Keratinocyte (primary cell): ENCODE data around the gene KRTAP4-16. TPM values are rescaled to one million over a fixed set of nuclear protein-coding genes. Genes with fewer than 3 reads are reported as not detected.
"Not testable (repeated sequence)": the region's sequence is repeated elsewhere in the genome, so short reads cannot be mapped to it uniquely, and the experiment has no call there.

Source experiments
- DNase-seq: peaks from one replicate; pipeline ENCODE4 v3.0.0-alpha.2; 2011; ENCODE audit warnings: low read depth, missing footprints, low spot score
- FAIRE-seq: peaks from 2 replicates; lab custom pipeline; 2011; peaks lifted over from hg19 to GRCh38; lab: Jason Lieb, UNC
- H2AFZ ChIP-seq: 2 replicates; pipeline ENCODE4 v1.6.0; 2012; ENCODE audit warnings: low read length, control low read depth, inconsistent platforms; ENCODE audit not compliant: control insufficient read depth
- H3K27ac ChIP-seq: 2 replicates; pipeline ENCODE4 v1.5.1; 2011; ENCODE audit warnings: low read length; ENCODE audit not compliant: control insufficient read depth, insufficient read depth
- H3K27me3 ChIP-seq: 3 replicates; pipeline ENCODE4 v1.6.0; 2011; ENCODE audit warnings: low read length; ENCODE audit not compliant: control insufficient read depth, insufficient read depth; ENCODE audit errors: extremely low read depth
- H3K36me3 ChIP-seq, 2 experiments: 2 replicates in 1 of 2; 3 replicates in 1 of 2; pipeline ENCODE4 v1.5.1; 2011; ENCODE audit warnings: low read length in 2 of 2, mild to moderate bottlenecking in 1 of 2; ENCODE audit not compliant: control insufficient read depth in 2 of 2, insufficient read depth in 2 of 2; ENCODE audit errors: extremely low read depth in 1 of 2
- H3K4me1 ChIP-seq: 3 replicates; pipeline ENCODE4 v1.5.1; 2011; ENCODE audit warnings: low read length; ENCODE audit not compliant: control insufficient read depth, insufficient read depth; ENCODE audit errors: extremely low read depth
- H3K4me2 ChIP-seq: 3 replicates; pipeline ENCODE4 v1.6.0; 2011; ENCODE audit warnings: low read depth, low read length; ENCODE audit not compliant: control insufficient read depth, insufficient read depth; ENCODE audit errors: extremely low read depth
- H3K4me3 ChIP-seq, 3 experiments: fragments of 200-600 bp in 1 of 3; sonication (generic) in 1 of 3; 2 replicates in 2 of 3; 3 replicates in 1 of 3; pipeline ENCODE4 v1.5.1; 2011 to 2016; ENCODE audit warnings: low read length in 3 of 3, mild to moderate bottlenecking in 3 of 3, control low read depth in 2 of 3, inconsistent platforms in 1 of 3, low read depth in 1 of 3, mixed read lengths in 1 of 3, mixed run types in 1 of 3, moderate library complexity in 1 of 3; ENCODE audit not compliant: control insufficient read depth in 2 of 3, insufficient read depth in 2 of 3; ENCODE audit errors: extremely low read depth in 1 of 3
- H3K79me2 ChIP-seq: 2 replicates; pipeline ENCODE4 v1.6.0; 2012; ENCODE audit warnings: low read length; ENCODE audit not compliant: control insufficient read depth, insufficient read depth
- H3K9ac ChIP-seq: 3 replicates; pipeline ENCODE4 v1.6.0; 2011; ENCODE audit warnings: low read length; ENCODE audit not compliant: control insufficient read depth, insufficient read depth; ENCODE audit errors: extremely low read depth
- H3K9me1 ChIP-seq: 3 replicates; pipeline ENCODE4 v1.6.0; 2011; ENCODE audit warnings: low read length; ENCODE audit not compliant: control insufficient read depth, insufficient read depth; ENCODE audit errors: extremely low read depth
- H3K9me3 ChIP-seq: 2 replicates; pipeline ENCODE4 v1.5.1; 2012; ENCODE audit warnings: low read depth, low read length; ENCODE audit not compliant: control insufficient read depth
- H4K20me1 ChIP-seq: 3 replicates; pipeline ENCODE4 v1.6.0; 2011; ENCODE audit warnings: low read length; ENCODE audit not compliant: control insufficient read depth, insufficient read depth; ENCODE audit errors: extremely low read depth
- EZH2 ChIP-seq: IDR thresholded peaks from one replicate; pipeline ENCODE4 v1.6.1; 2012; ENCODE audit warnings: inconsistent platforms, mild to moderate bottlenecking, low read length, moderate library complexity
- dilution Hi-C: fragments of 300-500 bp; cut with MboI; formaldehyde crosslinking; loops from one replicate; pipeline ENCODE4 v1.7.0; 2020; ENCODE audit warnings: low sequenced_read_pairs; ENCODE audit not compliant: extremely low pct_ligation_motif_present
- polyA plus RNA-seq, 5 experiments: library from polyadenylated mRNA; depleted of rRNA in 3 of 5; stranded (reverse) in 3 of 5; stranded (forward) in 1 of 5; unstranded in 1 of 5; fragments of >200 nt; gene quantifications; 1 replicate in 1 of 5; 2 replicates in 3 of 5; 3 replicates in 1 of 5; pipeline versions ENCODE4 v1.2.1 to v1.2.3, GENCODE V29; 2011 to 2012; ENCODE audit warnings: missing spikeins in 2 of 5, low read depth in 1 of 5, low replicate concordance in 1 of 5
- TF ChIP-seq, protein P1 (sequence below), 3 experiments: IDR thresholded peaks in 1 of 3; conservative IDR thresholded peaks in 1 of 3; optimal IDR thresholded peaks in 1 of 3; 2 replicates in 2 of 3; 3 replicates in 1 of 3; pipeline versions ENCODE3 to v1.5.1; 2011; ENCODE audit warnings: low read length in 3 of 3, mild to moderate bottlenecking in 3 of 3, moderate library complexity in 2 of 3, control low read depth in 1 of 3, inconsistent platforms in 1 of 3; ENCODE audit not compliant: insufficient read depth in 2 of 3; ENCODE audit errors: extremely low read depth in 1 of 3

The KRTAP4-16 gene
- polyA plus RNA-seq, 1 donor (not counting 4 experiments of a cell fraction or from before 2014, with no cell fraction given), result not detected

GRCh38 chr17:41060052-41060604 lies 41.9 kb downstream of the KRTAP4-16 start, which contains the start of gene KRTAP2-3:
TSS of gene KRTAP2-3 (minus strand) at chr17:41060114. CDS start at chr17:41060050, 64 bp downstream.
- TF ChIP-seq, protein P1, sequence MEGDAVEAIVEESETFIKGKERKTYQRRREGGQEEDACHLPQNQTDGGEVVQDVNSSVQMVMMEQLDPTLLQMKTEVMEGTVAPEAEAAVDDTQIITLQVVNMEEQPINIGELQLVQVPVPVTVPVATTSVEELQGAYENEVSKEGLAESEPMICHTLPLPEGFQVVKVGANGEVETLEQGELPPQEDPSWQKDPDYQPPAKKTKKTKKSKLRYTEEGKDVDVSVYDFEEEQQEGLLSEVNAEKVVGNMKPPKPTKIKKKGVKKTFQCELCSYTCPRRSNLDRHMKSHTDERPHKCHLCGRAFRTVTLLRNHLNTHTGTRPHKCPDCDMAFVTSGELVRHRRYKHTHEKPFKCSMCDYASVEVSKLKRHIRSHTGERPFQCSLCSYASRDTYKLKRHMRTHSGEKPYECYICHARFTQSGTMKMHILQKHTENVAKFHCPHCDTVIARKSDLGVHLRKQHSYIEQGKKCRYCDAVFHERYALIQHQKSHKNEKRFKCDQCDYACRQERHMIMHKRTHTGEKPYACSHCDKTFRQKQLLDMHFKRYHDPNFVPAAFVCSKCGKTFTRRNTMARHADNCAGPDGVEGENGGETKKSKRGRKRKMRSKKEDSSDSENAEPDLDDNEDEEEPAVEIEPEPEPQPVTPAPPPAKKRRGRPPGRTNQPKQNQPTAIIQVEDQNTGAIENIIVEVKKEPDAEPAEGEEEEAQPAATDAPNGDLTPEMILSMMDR (optimal IDR thresholded peaks at IDR 0.05 in 1 of 3, IDR thresholded peaks at IDR 0.05 in 1 of 3, conservative IDR thresholded peaks at IDR 0.05 in 1 of 3; ENCODE audit: extremely low read depth in 1 of 3, insufficient read depth in 2 of 3, low read length in 3 of 3), result no peak
- no peak for TF ChIP-seq EZH2
- H3K9me3 ChIP-seq, result no peaks in the 10 kb centered on the region
- H4K20me1 ChIP-seq, result no peaks in the 10 kb centered on the region
- no peak within 1 kb of the TSS for H3K4me3 ChIP-seq
- dilution Hi-C loops, result no loop called here
- H2AFZ ChIP-seq, result no peak within 1 kb of the TSS
- peak within 1 kb of the TSS; percentile 29 for H3K4me2 ChIP-seq
- no peaks in the 10 kb centered on the region for H3K79me2 ChIP-seq
- H3K36me3 ChIP-seq, result no peaks in the 10 kb centered on the region
- DNase-seq (peak; percentile 94), FAIRE-seq (peak; percentile 98)
- H3K27ac ChIP-seq, result peak within 1 kb of the TSS; percentile 51
- H3K27me3 ChIP-seq, result no peaks in the 10 kb centered on the region
- H3K4me1 ChIP-seq, result peaks cover 32% of the 10 kb centered on the region
- H3K9me1 ChIP-seq, result no peaks in the 10 kb centered on the region
- no peak within 1 kb of the TSS for H3K9ac ChIP-seq

DNA sequence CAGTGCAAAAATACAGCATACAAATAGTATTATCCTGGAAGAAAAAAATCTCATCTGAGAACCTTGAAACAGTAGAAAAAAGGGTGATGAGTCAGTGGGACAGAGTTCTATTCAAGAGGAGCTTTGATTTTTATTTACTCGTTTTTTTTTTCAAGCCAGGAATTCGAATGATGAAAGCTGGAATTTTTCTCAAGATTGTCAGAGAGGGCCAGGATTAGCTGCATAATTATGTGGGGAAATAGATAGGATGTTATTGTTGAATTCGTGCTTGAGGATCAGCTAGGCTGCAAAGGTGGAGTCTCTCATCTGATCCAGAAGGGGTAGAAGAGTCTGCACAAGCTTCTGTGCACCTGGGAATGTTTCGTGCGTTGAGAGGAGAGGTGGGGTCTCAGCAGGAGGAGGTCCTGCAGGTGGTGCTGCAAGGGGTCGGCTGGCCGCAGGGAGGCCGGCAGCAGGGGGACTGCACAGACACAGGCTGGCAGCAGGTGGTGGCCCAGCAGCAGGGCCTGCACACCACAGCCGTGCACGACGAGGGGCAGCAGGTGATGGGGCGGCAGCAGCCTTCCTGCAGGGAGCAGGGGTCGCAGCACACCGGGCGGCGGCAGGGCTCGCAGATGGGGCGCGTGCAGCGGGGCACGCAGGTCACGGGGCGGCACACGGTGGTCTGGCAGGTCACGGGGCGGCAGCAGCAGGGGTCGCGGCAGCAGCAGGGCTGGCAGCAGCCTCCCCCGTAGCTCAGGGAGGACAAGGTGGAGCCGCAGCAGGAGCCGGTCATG lies 42.5 kb downstream of the KRTAP4-16 start:
- H3K9me3 ChIP-seq, H3K79me2 ChIP-seq, H3K4me3 ChIP-seq, H3K9me1 ChIP-seq, H2AFZ ChIP-seq, DNase-seq, H3K4me2 ChIP-seq, H3K27me3 ChIP-seq, dilution Hi-C loops, H4K20me1 ChIP-seq, H3K9ac ChIP-seq, H3K36me3 ChIP-seq: not testable (repeated sequence)
- H3K27ac ChIP-seq, result peak overlapping the region; percentile 51
- FAIRE-seq, result peak; percentile 43
- peaks cover 32% of the 10 kb centered on the region for H3K4me1 ChIP-seq
